Liver (tissue), 3 donors: Measurements from ENCODE around the gene TMEM245.
A peak's percentile ranks its signal among the peaks of the same experiment; 100 is the strongest.

Source experiments
- FOXA1 ChIP-seq: IDR thresholded peaks from 2 replicates; pipeline ENCODE4 v1.6.1; 2016; ENCODE audit warnings: antibody characterized with exemption
- FOXA2 ChIP-seq: IDR thresholded peaks from 2 replicates; pipeline ENCODE4 v1.6.1; 2016; ENCODE audit warnings: antibody characterized with exemption
- GABPA ChIP-seq, 2 donors: IDR thresholded peaks in 1 of 2; conservative IDR thresholded peaks in 1 of 2; 2 replicates each; pipeline ENCODE4 v1.6.1; 2016; ENCODE audit warnings: antibody characterized with exemption in 2 of 2, mild to moderate bottlenecking in 1 of 2, moderate library complexity in 1 of 2
- NR2F2 ChIP-seq: IDR thresholded peaks from 2 replicates; pipeline ENCODE4 v1.6.1; 2016; ENCODE audit warnings: antibody characterized with exemption
- RAD21 ChIP-seq, 2 donors: IDR thresholded peaks; 2 replicates each; pipeline ENCODE4 v1.6.1; 2016; ENCODE audit warnings: antibody characterized with exemption in 2 of 2, mild to moderate bottlenecking in 2 of 2
- TAF1 ChIP-seq: conservative IDR thresholded peaks from 2 replicates; pipeline ENCODE4 v1.6.1; 2016; ENCODE audit warnings: antibody characterized with exemption, mild to moderate bottlenecking
- ZBTB33 ChIP-seq: IDR thresholded peaks from 2 replicates; pipeline ENCODE4 v1.6.1; 2016; ENCODE audit warnings: antibody characterized with exemption
- TF ChIP-seq, protein P1 (sequence below): fragments of 150-350 bp; IDR thresholded peaks from 2 replicates; pipeline ENCODE4 v1.5.1; 2017; ENCODE audit warnings: improper control_type of control experiment, low read depth, low read length; ENCODE audit not compliant: missing input control
- TF ChIP-seq, protein P2 (sequence below): IDR thresholded peaks from 2 replicates; pipeline ENCODE4 v1.6.1; 2016; ENCODE audit warnings: antibody characterized with exemption, mild to moderate bottlenecking
- donor health status: healthy.
- donor health status: healthy.

DNA sequence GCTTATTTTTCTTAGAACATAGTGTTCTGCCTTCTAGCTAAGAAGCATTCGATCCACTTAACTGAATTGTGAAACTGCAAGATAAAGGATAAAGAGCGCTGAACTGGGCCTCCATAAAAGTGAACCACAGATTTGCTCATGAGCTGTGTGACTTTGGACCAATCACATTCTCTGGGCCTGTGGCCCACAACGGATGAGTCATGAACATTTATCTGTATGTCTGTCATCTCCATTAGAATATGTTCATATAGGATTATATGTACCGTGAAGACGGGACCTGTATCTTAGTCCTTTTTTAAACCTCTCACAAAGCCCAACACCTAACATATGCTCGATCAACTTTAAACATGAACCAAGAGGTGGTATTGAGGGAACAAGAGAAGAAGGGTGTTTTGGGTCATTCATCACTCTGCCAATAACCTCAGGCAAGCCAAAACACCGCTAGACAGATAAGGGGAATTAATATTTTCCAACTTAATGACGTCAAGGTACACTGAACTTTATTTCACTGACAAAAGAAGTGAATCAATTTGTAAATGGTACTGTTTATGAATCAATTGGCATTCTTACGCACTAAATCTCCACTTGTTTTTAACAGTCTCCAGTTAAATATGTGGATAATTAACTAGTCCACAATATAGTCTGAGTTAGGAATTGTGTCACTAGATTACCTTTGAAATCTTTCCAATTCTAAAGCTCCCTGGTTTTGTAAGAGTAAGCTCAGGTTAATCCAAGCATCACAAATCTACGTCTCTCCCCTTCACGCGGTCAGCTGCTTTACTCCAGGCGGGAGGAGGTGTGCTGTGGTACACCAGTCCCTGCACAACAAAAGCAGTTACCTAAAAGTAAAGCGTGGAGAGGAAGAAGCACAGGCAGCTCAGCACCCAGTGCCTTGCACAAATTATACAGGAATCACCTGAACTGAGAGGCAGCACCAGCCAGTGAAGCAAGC lies 1.6 kb downstream of the TMEM245 start:
- TF ChIP-seq GABPA (IDR thresholded peaks at IDR 0.05 in 1 of 2, conservative IDR thresholded peaks at IDR 0.05 in 1 of 2) (peak in 1 of 2 donors; percentile 40), RAD21 (IDR thresholded peaks at IDR 0.05) (no peak), FOXA2 (no peak), ZBTB33 (peak; percentile 48), TAF1 (peak; percentile 29), NR2F2 (no peak), FOXA1 (peak; percentile 34)
- TF ChIP-seq, protein P1, sequence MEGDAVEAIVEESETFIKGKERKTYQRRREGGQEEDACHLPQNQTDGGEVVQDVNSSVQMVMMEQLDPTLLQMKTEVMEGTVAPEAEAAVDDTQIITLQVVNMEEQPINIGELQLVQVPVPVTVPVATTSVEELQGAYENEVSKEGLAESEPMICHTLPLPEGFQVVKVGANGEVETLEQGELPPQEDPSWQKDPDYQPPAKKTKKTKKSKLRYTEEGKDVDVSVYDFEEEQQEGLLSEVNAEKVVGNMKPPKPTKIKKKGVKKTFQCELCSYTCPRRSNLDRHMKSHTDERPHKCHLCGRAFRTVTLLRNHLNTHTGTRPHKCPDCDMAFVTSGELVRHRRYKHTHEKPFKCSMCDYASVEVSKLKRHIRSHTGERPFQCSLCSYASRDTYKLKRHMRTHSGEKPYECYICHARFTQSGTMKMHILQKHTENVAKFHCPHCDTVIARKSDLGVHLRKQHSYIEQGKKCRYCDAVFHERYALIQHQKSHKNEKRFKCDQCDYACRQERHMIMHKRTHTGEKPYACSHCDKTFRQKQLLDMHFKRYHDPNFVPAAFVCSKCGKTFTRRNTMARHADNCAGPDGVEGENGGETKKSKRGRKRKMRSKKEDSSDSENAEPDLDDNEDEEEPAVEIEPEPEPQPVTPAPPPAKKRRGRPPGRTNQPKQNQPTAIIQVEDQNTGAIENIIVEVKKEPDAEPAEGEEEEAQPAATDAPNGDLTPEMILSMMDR, result no peak
- TF ChIP-seq, protein P2, sequence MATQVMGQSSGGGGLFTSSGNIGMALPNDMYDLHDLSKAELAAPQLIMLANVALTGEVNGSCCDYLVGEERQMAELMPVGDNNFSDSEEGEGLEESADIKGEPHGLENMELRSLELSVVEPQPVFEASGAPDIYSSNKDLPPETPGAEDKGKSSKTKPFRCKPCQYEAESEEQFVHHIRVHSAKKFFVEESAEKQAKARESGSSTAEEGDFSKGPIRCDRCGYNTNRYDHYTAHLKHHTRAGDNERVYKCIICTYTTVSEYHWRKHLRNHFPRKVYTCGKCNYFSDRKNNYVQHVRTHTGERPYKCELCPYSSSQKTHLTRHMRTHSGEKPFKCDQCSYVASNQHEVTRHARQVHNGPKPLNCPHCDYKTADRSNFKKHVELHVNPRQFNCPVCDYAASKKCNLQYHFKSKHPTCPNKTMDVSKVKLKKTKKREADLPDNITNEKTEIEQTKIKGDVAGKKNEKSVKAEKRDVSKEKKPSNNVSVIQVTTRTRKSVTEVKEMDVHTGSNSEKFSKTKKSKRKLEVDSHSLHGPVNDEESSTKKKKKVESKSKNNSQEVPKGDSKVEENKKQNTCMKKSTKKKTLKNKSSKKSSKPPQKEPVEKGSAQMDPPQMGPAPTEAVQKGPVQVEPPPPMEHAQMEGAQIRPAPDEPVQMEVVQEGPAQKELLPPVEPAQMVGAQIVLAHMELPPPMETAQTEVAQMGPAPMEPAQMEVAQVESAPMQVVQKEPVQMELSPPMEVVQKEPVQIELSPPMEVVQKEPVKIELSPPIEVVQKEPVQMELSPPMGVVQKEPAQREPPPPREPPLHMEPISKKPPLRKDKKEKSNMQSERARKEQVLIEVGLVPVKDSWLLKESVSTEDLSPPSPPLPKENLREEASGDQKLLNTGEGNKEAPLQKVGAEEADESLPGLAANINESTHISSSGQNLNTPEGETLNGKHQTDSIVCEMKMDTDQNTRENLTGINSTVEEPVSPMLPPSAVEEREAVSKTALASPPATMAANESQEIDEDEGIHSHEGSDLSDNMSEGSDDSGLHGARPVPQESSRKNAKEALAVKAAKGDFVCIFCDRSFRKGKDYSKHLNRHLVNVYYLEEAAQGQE, result peak; percentile 80
